IPS DF 19.7 (cell line): ENCODE results near the gene ADAMTSL3.

ENCODE experiments used
- DNase-seq: peaks from one replicate; pipeline ENCODE4 v3.0.0-alpha.2; 2013; ENCODE audit warnings: low read depth, low spot score

ADAMTSL3 gene

GRCh38 chr15:83978588-83978987, 324.7 kb downstream of the ADAMTSL3 start:
- DNase-seq, result no peak

GRCh38 chr15:83980637-83981036, 326.7 kb downstream of the ADAMTSL3 start:
- DNase-seq, result no peak

GRCh38 chr15:83982748-83983147, 328.8 kb downstream of the ADAMTSL3 start:
- no peak for DNase-seq

GRCh38 chr15:83983634-83984458, 329.9 kb downstream of the ADAMTSL3 start:
- no peak for DNase-seq

GRCh38 chr15:83984601-83985000, 330.7 kb downstream of the ADAMTSL3 start:
- no peak for DNase-seq

- DNase-seq, result no peak
Measured at GRCh38 chr15:83991163-83991562, 337.2 kb downstream of the ADAMTSL3 start.

GRCh38 chr15:83992324-83993031, 338.6 kb downstream of the ADAMTSL3 start:
- no peak for DNase-seq

GRCh38 chr15:83993591-83993990, 339.7 kb downstream of the ADAMTSL3 start:
- DNase-seq, result no peak

GRCh38 chr15:83998486-83998885, 344.6 kb downstream of the ADAMTSL3 start:
- no peak for DNase-seq

- DNase-seq, result no peak
Measured at GRCh38 chr15:83999396-84000135, 345.6 kb downstream of the ADAMTSL3 start.

- no peak for DNase-seq
Measured at GRCh38 chr15:84001037-84001436, 347.1 kb downstream of the ADAMTSL3 start.

GRCh38 chr15:84001655-84002054, 347.7 kb downstream of the ADAMTSL3 start:
- DNase-seq, result no peak

GRCh38 chr15:84003791-84004503, 350.0 kb downstream of the ADAMTSL3 start:
- no peak for DNase-seq

- DNase-seq, result no peak
Measured at GRCh38 chr15:84006421-84006820, 352.5 kb downstream of the ADAMTSL3 start.

GRCh38 chr15:84009616-84010015, 355.7 kb downstream of the ADAMTSL3 start:
- DNase-seq, result no peak

- no peak for DNase-seq
Measured at GRCh38 chr15:84010246-84010645, 356.3 kb downstream of the ADAMTSL3 start.

GRCh38 chr15:84016371-84016770, 362.4 kb downstream of the ADAMTSL3 start:
- no peak for DNase-seq

- DNase-seq, result no peak
Measured at GRCh38 chr15:84022516-84022915, 368.6 kb downstream of the ADAMTSL3 start.

- DNase-seq, result no peak
Measured at GRCh38 chr15:84023636-84024035, 369.7 kb downstream of the ADAMTSL3 start.

- no peak for DNase-seq
Measured at GRCh38 chr15:84033793-84034553, 380.1 kb downstream of the ADAMTSL3 start.
